ENCODE data around the gene PIP5KL1.

PIP5KL1 gene

DNA sequence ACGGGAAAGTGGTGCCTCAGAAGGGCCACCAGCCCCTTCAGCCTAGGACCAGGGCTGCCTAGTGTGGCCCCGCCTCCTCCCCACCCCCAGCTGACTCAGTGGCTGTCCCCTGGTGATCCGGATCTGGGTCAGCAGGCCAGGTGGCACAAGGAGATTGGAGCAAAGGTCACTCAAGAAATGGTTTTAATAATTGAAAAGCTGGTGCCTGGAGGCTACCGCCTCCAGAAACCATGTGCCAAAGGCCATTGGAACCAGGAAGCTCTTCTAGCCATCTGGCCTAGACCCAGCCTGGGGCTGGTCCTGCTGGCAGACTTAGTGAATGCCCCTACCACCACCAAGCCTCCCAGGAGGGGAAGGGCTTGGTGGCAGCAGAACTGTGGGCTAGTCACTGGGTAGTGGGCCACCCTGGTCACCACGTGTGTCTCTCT lies 15.2 kb downstream of the PIP5KL1 start:
- Histone ChIP-seq H3K27ac (ENCODE audit: low read depth, low read length) (peak overlapping the region; percentile 91), H3F3A (ENCODE audit: control insufficient read depth, insufficient read depth) (peaks cover 12% of the 10 kb centered on the region), H4K20me1 (ENCODE audit: control insufficient read depth, insufficient read depth, low read depth, low read length) (no peaks in the 10 kb centered on the region), H3K9me3 (ENCODE audit: control insufficient read depth, insufficient read depth, low read length) (no peaks in the 10 kb centered on the region), H3K9me2 (replicated peaks; ENCODE audit: control insufficient read depth, low read length) (no peaks in the 10 kb centered on the region), H3K4me1 (ENCODE audit: control insufficient read depth, low read length) (peaks cover 68% of the 10 kb centered on the region), H3K4me2 (ENCODE audit: low read length) (peak overlapping the region; percentile 99), H3K4me3 (ENCODE audit: low read length) (peak overlapping the region; percentile 97), H3K27me3 (ENCODE audit: control insufficient read depth, low read length) (no peaks in the 10 kb centered on the region), H3K79me2 (ENCODE audit: control insufficient read depth, low read length) (peaks cover 22% of the 10 kb centered on the region), H3K36me3 (ENCODE audit: control insufficient read depth, low read length) (peaks cover 50% of the 10 kb centered on the region)
- TF ChIP-seq, protein P1, sequence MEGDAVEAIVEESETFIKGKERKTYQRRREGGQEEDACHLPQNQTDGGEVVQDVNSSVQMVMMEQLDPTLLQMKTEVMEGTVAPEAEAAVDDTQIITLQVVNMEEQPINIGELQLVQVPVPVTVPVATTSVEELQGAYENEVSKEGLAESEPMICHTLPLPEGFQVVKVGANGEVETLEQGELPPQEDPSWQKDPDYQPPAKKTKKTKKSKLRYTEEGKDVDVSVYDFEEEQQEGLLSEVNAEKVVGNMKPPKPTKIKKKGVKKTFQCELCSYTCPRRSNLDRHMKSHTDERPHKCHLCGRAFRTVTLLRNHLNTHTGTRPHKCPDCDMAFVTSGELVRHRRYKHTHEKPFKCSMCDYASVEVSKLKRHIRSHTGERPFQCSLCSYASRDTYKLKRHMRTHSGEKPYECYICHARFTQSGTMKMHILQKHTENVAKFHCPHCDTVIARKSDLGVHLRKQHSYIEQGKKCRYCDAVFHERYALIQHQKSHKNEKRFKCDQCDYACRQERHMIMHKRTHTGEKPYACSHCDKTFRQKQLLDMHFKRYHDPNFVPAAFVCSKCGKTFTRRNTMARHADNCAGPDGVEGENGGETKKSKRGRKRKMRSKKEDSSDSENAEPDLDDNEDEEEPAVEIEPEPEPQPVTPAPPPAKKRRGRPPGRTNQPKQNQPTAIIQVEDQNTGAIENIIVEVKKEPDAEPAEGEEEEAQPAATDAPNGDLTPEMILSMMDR (IDR thresholded peaks at IDR 0.05; ENCODE audit: low read depth, low read length, poor library complexity, severe bottlenecking), result no peak
- no peak for TF ChIP-seq EZH2phosphoT487 (IDR thresholded peaks at IDR 0.05; ENCODE audit: borderline replicate concordance, low read length)

DNA sequence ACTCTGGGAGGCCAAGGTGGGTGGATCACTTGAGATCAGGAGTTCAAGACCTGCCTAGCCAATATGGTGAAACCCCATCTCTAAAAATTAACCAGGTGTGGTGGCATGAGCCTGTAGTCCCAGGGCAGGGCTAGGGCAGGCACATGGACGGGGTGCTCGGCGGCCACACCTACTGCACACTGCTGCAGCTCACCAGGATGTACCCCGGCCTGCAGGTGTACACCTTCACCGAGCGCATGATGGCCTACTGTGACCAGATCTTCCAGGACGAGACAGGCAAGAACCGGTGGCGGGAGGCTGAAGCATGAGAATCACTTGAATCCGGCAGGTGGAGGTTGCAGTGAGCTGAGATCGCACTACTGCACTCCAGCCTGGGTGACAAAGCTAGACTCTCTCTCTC lies 16.9 kb downstream of the PIP5KL1 start:
- Histone ChIP-seq H4K20me1 (ENCODE audit: control insufficient read depth, insufficient read depth, low read depth, low read length) (no peaks in the 10 kb centered on the region), H3K4me1 (ENCODE audit: control insufficient read depth, low read length) (peaks cover 60% of the 10 kb centered on the region), H3K79me2 (ENCODE audit: control insufficient read depth, low read length) (peaks cover 22% of the 10 kb centered on the region), H3K4me3 (ENCODE audit: low read length) (no peak overlapping the region), H3K36me3 (ENCODE audit: control insufficient read depth, low read length) (peaks cover 60% of the 10 kb centered on the region), H3K9me2 (replicated peaks; ENCODE audit: control insufficient read depth, low read length) (no peaks in the 10 kb centered on the region), H3K27ac (ENCODE audit: low read depth, low read length) (no peak overlapping the region), H3K4me2 (ENCODE audit: low read length) (no peak overlapping the region), H3K27me3 (ENCODE audit: control insufficient read depth, low read length) (no peaks in the 10 kb centered on the region), H3F3A (ENCODE audit: control insufficient read depth, insufficient read depth) (peaks cover 9% of the 10 kb centered on the region), H3K9me3 (ENCODE audit: control insufficient read depth, insufficient read depth, low read length) (no peaks in the 10 kb centered on the region)
- no peak for TF ChIP-seq EZH2phosphoT487 (IDR thresholded peaks at IDR 0.05; ENCODE audit: borderline replicate concordance, low read length)
- TF ChIP-seq, protein P1 (IDR thresholded peaks at IDR 0.05; ENCODE audit: low read depth, low read length, poor library complexity, severe bottlenecking), result no peak

- H3K4me1 ChIP-seq (ENCODE audit: control insufficient read depth, low read length), result peaks cover 52% of the 10 kb centered on the region
- H3K36me3 ChIP-seq (ENCODE audit: control insufficient read depth, low read length), result peaks cover 68% of the 10 kb centered on the region
- H3K27me3 ChIP-seq (ENCODE audit: control insufficient read depth, low read length), result no peaks in the 10 kb centered on the region
- no peaks in the 10 kb centered on the region for H4K20me1 ChIP-seq (ENCODE audit: control insufficient read depth, insufficient read depth, low read depth, low read length)
- H3K79me2 ChIP-seq (ENCODE audit: control insufficient read depth, low read length), result peaks cover 22% of the 10 kb centered on the region
- TF ChIP-seq, protein P1 (IDR thresholded peaks at IDR 0.05; ENCODE audit: low read depth, low read length, poor library complexity, severe bottlenecking), result no peak
- TF ChIP-seq EZH2phosphoT487 (IDR thresholded peaks at IDR 0.05; ENCODE audit: borderline replicate concordance, low read length), result no peak
- H3K27ac ChIP-seq (ENCODE audit: low read depth, low read length), result no peak overlapping the region
- H3K9me3 ChIP-seq (ENCODE audit: control insufficient read depth, insufficient read depth, low read length), result no peaks in the 10 kb centered on the region
- H3K9me2 ChIP-seq (replicated peaks; ENCODE audit: control insufficient read depth, low read length), result no peaks in the 10 kb centered on the region
- peaks cover 9% of the 10 kb centered on the region for H3F3A ChIP-seq (ENCODE audit: control insufficient read depth, insufficient read depth)
- no peak overlapping the region for H3K4me2 ChIP-seq (ENCODE audit: low read length)
- no peak overlapping the region for H3K4me3 ChIP-seq (ENCODE audit: low read length)
Observed at GRCh38 chr9:127912882-127913281, 17.7 kb downstream of the PIP5KL1 start.
